GM23338 (cell line): Measurements from ENCODE around the gene BOD1. TPM values are rescaled to one million over a fixed set of nuclear protein-coding genes. Genes with fewer than 3 reads are reported as not detected.

Experiments used
- ATAC-seq: fragments of 200-7000 bp; cut with Tn5 transposase; 3 replicates; pipeline ENCODE4 v1.9.1; 2020
- DNase-seq: peaks from one replicate; pipeline ENCODE4 v3.0.0-alpha.2; 2015; ENCODE audit warnings: low spot score
- H2AFZ ChIP-seq: fragments of 200-600 bp; sonication (generic); 2 replicates; pipeline ENCODE4 v1.8.0; 2016; ENCODE audit warnings: antibody characterized with exemption, mild to moderate bottlenecking, moderate library complexity
- H3F3A ChIP-seq: fragments of 200-600 bp; sonication (generic); replicated peaks from 2 replicates; pipeline ENCODE4 v1.8.0; 2017; ENCODE audit warnings: antibody characterized with exemption, mixed run types, low read depth
- H3K27ac ChIP-seq: fragments of 200-600 bp; sonication (generic); 2 replicates; pipeline ENCODE4 v1.6.1; 2016; ENCODE audit warnings: low read depth
- H3K27me3 ChIP-seq: fragments of 200-600 bp; sonication (generic); 2 replicates; pipeline ENCODE4 v1.8.0; 2016; ENCODE audit warnings: mild to moderate bottlenecking, mixed run types, moderate library complexity; ENCODE audit not compliant: insufficient read depth
- H3K36me3 ChIP-seq: fragments of 200-600 bp; sonication (generic); 2 replicates; pipeline ENCODE4 v1.8.0; 2016; ENCODE audit warnings: mild to moderate bottlenecking; ENCODE audit not compliant: insufficient read depth
- H3K4me1 ChIP-seq: fragments of 200-600 bp; sonication (generic); 2 replicates; pipeline ENCODE4 v1.8.0; 2016; ENCODE audit warnings: mild to moderate bottlenecking, moderate library complexity; ENCODE audit not compliant: insufficient read depth
- H3K4me2 ChIP-seq: fragments of 200-600 bp; sonication (generic); 2 replicates; pipeline ENCODE4 v1.7.1; 2017; ENCODE audit warnings: mixed run types
- H3K4me3 ChIP-seq: fragments of 200-600 bp; sonication (generic); 2 replicates; pipeline ENCODE4 v1.6.1; 2016; ENCODE audit warnings: mixed run types
- H3K79me2 ChIP-seq: fragments of 200-600 bp; sonication (generic); replicated peaks from 2 replicates; pipeline ENCODE4 v1.8.0; 2017; ENCODE audit warnings: mild to moderate bottlenecking; ENCODE audit not compliant: insufficient read depth
- H3K9me2 ChIP-seq: fragments of 200-600 bp; sonication (generic); 2 replicates; pipeline ENCODE4 v1.8.0; 2017; ENCODE audit not compliant: insufficient read depth
- H4K20me1 ChIP-seq: fragments of 200-600 bp; sonication (generic); replicated peaks from 2 replicates; pipeline ENCODE4 v1.8.0; 2017; ENCODE audit warnings: mild to moderate bottlenecking; ENCODE audit not compliant: insufficient read depth
- H3K27ac Mint-ChIP-seq: 2 replicates; pipeline ENCODE4 v1.8.0; 2020; ENCODE audit warnings: inconsistent platforms, mild to moderate bottlenecking, moderate library complexity, mixed read lengths
- H3K27me3 Mint-ChIP-seq: 3 replicates; pipeline ENCODE4 v1.8.0; 2022; ENCODE audit warnings: low read depth, mild to moderate bottlenecking, moderate library complexity, mixed read lengths, inconsistent platforms; ENCODE audit not compliant: insufficient read depth, poor library complexity
- H3K36me3 Mint-ChIP-seq: 3 replicates; pipeline ENCODE4 v1.8.0; 2021; ENCODE audit warnings: low read depth, mild to moderate bottlenecking, inconsistent platforms, moderate library complexity, mixed read lengths
- H3K4me1 Mint-ChIP-seq: 3 replicates; pipeline ENCODE4 v1.8.0; 2020; ENCODE audit warnings: mild to moderate bottlenecking, inconsistent platforms, mixed read lengths
- H3K4me3 Mint-ChIP-seq: 3 replicates; pipeline ENCODE4 v1.8.0; 2021; ENCODE audit warnings: moderate library complexity, mild to moderate bottlenecking, inconsistent platforms, mixed read lengths
- H3K9me3 Mint-ChIP-seq: 3 replicates; pipeline ENCODE4 v1.8.0; 2020; ENCODE audit warnings: moderate library complexity, mild to moderate bottlenecking, inconsistent platforms, mixed read lengths
- CREB1 ChIP-seq: fragments of 250-450 bp; sonication (Bioruptor Pico); IDR thresholded peaks from 2 replicates; pipeline ENCODE4 v1.5.0; 2020; ENCODE audit warnings: low read depth, mild to moderate bottlenecking, moderate library complexity
- ETS1 ChIP-seq: IDR thresholded peaks from 2 replicates; pipeline ENCODE4 v1.6.1; 2016; ENCODE audit warnings: antibody characterized with exemption
- EZH2 ChIP-seq: fragments of 200-600 bp; sonication (generic); IDR thresholded peaks from one replicate; pipeline ENCODE4 v1.8.0; 2017; ENCODE audit warnings: antibody characterized with exemption, mild to moderate bottlenecking, low read depth; ENCODE audit not compliant: unreplicated experiment
- JUNB ChIP-seq: IDR thresholded peaks from one replicate; pipeline ENCODE4 v1.6.1; 2016; ENCODE audit warnings: antibody characterized with exemption; ENCODE audit not compliant: unreplicated experiment
- ZNF114 ChIP-seq: fragments of 250-450 bp; sonication (Bioruptor Pico); IDR thresholded peaks from 2 replicates; pipeline ENCODE4 v1.5.0; 2020; ENCODE audit warnings: mild to moderate bottlenecking, moderate library complexity
- polyA plus RNA-seq: library from polyadenylated mRNA; unstranded; fragments of >200 nt; fragmentation: Nextera tagmentation; extraction: Ambion mirVana; gene quantifications from 2 replicates; pipeline ENCODE4 v1.2.1, GENCODE V29; 2016
- total RNA-seq: library from RNA; depleted of rRNA; stranded (reverse); fragments of >200 nt; shearing (Covaris generic); gene quantifications from 2 replicates; pipeline ENCODE4 v1.2.3, GENCODE V29; 2014
- TF ChIP-seq, protein P1 (sequence below), 2 experiments: fragments of 200-600 bp in 1 of 2; sonication (generic) in 1 of 2; conservative IDR thresholded peaks; 2 replicates each; pipeline versions ENCODE4 v1.5.1 to v1.6.1; 2016 to 2017; ENCODE audit warnings: antibody characterized with exemption in 2 of 2, low read depth in 2 of 2, mild to moderate bottlenecking in 2 of 2, moderate library complexity in 1 of 2
- TF ChIP-seq, protein P2 (sequence below): IDR thresholded peaks from one replicate; pipeline ENCODE4 v1.6.1; 2018; ENCODE audit warnings: antibody characterized with exemption; ENCODE audit not compliant: unreplicated experiment
- TF ChIP-seq, protein P3 (sequence below): fragments of 250-450 bp; sonication (Bioruptor Pico); IDR thresholded peaks from 2 replicates; pipeline ENCODE4 v1.5.0; 2020; ENCODE audit warnings: mild to moderate bottlenecking, moderate library complexity

The BOD1 gene
- total and polyA plus RNA-seq, 2 experiments from 2014 or later = 94.7 to 141 TPM

DNA sequence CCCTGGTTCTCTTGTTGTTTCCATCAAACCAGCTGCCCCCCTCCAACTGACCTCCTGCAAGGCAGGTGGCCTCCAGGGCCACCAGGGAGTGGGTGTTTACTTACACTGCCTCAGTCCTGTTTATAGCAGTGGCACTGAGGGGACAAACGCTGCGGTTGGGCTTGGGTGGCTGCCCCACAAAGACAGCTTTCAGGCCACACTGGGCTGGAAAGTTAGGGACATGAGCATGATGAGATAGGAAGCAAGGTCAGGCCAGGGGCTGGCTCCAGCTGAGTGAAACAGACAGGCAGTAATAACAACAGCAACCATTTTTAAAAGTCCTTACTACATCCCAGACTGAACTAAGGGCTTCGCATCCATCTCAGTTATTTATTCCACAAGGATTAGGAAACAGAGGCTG, 20.6 kb downstream of the BOD1 start:
- Mint-ChIP-seq H3K27me3 (peaks cover 4% of the 10 kb centered on the region), H3K36me3 (peaks cover 59% of the 10 kb centered on the region), H3K9me3 (peaks cover 39% of the 10 kb centered on the region), H3K27ac (no peak overlapping the region), H3K4me3 (no peak overlapping the region), H3K4me1 (no peaks in the 10 kb centered on the region)
- Histone ChIP-seq H3K4me3 (no peak overlapping the region), H3K79me2 (no peaks in the 10 kb centered on the region), H4K20me1 (peaks cover 6% of the 10 kb centered on the region; the same call in 1 of the 2 replicates), H3K27me3 (no peaks in the 10 kb centered on the region), H2AFZ (no peak overlapping the region), H3F3A (no peaks in the 10 kb centered on the region), H3K36me3 (no peaks in the 10 kb centered on the region), H3K27ac (no peak overlapping the region), H3K4me1 (no peaks in the 10 kb centered on the region), H3K9me2 (no peaks in the 10 kb centered on the region), H3K4me2 (no peak overlapping the region)
- DNase-seq (no peak), ATAC-seq (no peak)
- no peak for TF ChIP-seq EZH2
- TF ChIP-seq, protein P1, sequence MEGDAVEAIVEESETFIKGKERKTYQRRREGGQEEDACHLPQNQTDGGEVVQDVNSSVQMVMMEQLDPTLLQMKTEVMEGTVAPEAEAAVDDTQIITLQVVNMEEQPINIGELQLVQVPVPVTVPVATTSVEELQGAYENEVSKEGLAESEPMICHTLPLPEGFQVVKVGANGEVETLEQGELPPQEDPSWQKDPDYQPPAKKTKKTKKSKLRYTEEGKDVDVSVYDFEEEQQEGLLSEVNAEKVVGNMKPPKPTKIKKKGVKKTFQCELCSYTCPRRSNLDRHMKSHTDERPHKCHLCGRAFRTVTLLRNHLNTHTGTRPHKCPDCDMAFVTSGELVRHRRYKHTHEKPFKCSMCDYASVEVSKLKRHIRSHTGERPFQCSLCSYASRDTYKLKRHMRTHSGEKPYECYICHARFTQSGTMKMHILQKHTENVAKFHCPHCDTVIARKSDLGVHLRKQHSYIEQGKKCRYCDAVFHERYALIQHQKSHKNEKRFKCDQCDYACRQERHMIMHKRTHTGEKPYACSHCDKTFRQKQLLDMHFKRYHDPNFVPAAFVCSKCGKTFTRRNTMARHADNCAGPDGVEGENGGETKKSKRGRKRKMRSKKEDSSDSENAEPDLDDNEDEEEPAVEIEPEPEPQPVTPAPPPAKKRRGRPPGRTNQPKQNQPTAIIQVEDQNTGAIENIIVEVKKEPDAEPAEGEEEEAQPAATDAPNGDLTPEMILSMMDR (conservative IDR thresholded peaks at IDR 0.05; ENCODE audit: low read depth in 2 of 2) = no peak
- TF ChIP-seq, protein P2, sequence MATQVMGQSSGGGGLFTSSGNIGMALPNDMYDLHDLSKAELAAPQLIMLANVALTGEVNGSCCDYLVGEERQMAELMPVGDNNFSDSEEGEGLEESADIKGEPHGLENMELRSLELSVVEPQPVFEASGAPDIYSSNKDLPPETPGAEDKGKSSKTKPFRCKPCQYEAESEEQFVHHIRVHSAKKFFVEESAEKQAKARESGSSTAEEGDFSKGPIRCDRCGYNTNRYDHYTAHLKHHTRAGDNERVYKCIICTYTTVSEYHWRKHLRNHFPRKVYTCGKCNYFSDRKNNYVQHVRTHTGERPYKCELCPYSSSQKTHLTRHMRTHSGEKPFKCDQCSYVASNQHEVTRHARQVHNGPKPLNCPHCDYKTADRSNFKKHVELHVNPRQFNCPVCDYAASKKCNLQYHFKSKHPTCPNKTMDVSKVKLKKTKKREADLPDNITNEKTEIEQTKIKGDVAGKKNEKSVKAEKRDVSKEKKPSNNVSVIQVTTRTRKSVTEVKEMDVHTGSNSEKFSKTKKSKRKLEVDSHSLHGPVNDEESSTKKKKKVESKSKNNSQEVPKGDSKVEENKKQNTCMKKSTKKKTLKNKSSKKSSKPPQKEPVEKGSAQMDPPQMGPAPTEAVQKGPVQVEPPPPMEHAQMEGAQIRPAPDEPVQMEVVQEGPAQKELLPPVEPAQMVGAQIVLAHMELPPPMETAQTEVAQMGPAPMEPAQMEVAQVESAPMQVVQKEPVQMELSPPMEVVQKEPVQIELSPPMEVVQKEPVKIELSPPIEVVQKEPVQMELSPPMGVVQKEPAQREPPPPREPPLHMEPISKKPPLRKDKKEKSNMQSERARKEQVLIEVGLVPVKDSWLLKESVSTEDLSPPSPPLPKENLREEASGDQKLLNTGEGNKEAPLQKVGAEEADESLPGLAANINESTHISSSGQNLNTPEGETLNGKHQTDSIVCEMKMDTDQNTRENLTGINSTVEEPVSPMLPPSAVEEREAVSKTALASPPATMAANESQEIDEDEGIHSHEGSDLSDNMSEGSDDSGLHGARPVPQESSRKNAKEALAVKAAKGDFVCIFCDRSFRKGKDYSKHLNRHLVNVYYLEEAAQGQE = no peak
- no peak for TF ChIP-seq JUNB
- TF ChIP-seq, protein P3, sequence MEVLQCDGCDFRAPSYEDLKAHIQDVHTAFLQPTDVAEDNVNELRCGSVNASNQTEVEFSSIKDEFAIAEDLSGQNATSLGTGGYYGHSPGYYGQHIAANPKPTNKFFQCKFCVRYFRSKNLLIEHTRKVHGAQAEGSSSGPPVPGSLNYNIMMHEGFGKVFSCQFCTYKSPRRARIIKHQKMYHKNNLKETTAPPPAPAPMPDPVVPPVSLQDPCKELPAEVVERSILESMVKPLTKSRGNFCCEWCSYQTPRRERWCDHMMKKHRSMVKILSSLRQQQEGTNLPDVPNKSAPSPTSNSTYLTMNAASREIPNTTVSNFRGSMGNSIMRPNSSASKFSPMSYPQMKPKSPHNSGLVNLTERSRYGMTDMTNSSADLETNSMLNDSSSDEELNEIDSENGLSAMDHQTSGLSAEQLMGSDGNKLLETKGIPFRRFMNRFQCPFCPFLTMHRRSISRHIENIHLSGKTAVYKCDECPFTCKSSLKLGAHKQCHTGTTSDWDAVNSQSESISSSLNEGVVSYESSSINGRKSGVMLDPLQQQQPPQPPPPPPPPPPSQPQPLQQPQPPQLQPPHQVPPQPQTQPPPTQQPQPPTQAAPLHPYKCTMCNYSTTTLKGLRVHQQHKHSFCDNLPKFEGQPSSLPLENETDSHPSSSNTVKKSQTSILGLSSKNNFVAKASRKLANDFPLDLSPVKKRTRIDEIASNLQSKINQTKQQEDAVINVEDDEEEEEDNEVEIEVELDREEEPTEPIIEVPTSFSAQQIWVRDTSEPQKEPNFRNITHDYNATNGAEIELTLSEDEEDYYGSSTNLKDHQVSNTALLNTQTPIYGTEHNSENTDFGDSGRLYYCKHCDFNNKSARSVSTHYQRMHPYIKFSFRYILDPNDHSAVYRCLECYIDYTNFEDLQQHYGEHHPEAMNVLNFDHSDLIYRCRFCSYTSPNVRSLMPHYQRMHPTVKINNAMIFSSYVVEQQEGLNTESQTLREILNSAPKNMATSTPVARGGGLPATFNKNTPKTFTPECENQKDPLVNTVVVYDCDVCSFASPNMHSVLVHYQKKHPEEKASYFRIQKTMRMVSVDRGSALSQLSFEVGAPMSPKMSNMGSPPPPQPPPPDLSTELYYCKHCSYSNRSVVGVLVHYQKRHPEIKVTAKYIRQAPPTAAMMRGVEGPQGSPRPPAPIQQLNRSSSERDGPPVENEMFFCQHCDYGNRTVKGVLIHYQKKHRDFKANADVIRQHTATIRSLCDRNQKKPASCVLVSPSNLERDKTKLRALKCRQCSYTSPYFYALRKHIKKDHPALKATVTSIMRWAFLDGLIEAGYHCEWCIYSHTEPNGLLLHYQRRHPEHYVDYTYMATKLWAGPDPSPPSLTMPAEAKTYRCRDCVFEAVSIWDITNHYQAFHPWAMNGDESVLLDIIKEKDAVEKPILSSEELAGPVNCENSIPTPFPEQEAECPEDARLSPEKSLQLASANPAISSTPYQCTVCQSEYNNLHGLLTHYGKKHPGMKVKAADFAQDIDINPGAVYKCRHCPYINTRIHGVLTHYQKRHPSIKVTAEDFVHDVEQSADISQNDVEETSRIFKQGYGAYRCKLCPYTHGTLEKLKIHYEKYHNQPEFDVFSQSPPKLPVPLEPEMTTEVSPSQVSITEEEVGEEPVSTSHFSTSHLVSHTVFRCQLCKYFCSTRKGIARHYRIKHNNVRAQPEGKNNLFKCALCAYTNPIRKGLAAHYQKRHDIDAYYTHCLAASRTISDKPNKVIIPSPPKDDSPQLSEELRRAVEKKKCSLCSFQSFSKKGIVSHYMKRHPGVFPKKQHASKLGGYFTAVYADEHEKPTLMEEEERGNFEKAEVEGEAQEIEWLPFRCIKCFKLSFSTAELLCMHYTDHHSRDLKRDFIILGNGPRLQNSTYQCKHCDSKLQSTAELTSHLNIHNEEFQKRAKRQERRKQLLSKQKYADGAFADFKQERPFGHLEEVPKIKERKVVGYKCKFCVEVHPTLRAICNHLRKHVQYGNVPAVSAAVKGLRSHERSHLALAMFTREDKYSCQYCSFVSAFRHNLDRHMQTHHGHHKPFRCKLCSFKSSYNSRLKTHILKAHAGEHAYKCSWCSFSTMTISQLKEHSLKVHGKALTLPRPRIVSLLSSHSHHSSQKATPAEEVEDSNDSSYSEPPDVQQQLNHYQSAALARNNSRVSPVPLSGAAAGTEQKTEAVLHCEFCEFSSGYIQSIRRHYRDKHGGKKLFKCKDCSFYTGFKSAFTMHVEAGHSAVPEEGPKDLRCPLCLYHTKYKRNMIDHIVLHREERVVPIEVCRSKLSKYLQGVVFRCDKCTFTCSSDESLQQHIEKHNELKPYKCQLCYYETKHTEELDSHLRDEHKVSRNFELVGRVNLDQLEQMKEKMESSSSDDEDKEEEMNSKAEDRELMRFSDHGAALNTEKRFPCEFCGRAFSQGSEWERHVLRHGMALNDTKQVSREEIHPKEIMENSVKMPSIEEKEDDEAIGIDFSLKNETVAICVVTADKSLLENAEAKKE = no peak
- TF ChIP-seq ETS1 = no peak
- TF ChIP-seq CREB1 (CRISPR knock-in tag) = no peak
- no peak for TF ChIP-seq ZNF114 (CRISPR knock-in tag)
